Measurements from ENCODE around the gene LECT2. TPM values are rescaled to one million over a fixed set of nuclear protein-coding genes. Genes with fewer than 3 reads are reported as not detected.

Gene LECT2
- total and polyA plus RNA-seq, 5 experiments from 2014 or later = not detected

DNA sequence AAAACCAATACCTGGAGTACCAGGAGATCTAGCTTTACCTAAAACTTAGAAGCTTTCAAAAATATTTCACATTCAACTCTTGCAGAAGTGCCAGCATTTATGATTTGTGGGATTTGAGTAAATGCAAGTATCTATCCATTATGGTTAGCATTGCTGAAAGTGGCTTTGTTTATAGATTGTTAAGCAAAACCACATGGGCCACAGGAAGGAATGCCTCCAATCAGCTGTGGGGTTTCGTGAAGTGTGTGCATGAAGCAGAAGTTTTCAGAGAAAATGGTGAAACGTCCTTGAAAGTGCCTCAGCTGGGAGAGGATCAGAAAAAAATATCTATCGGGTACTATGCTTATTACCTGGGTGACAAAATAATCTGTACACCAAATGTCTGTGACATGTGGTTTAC is 4.2 kb downstream of the LECT2 start:
- Mint-ChIP-seq H3K4me3 (no peak overlapping the region), H3K27me3 (peaks cover 4 to 21% (median 12%) of the 10 kb centered on the region in 5 donors), H3K36me3 (no peaks in the 10 kb centered on the region), H3K4me1 (no peaks in the 10 kb centered on the region), H3K9me3 (no peaks in the 10 kb centered on the region), H3K27ac (no peak overlapping the region)
- ATAC-seq (no peak), DNase-seq (no peak)
- POLR2A ChIA-PET = no interaction called here

DNA sequence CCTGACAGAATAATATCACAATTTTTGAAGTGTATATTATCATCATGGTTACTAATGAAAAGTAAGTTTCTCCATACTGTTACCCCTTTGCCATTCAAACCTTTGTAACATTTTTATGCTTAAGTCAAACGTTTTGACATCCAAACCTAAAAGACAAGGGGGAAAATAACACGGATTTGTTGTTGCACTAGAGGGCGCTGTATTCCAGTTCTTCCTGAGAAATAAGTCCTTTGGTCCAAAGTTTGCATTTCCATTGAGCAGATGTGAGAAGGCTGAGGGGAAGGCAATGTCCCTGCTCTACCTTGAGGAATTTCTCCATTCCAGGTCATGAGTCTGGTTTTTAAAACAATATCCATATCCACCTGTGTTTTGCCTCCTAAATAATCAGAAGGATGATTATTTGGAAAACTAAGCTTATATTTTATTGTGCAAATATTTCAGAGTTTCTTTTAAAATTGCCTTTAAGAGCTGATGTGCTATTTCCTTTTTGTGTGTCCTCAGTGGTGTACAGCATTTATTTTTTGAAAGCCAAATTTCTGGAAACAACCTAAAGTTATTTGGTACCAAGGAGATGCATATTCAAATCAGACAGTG is 9.7 kb downstream of the LECT2 start:
- DNase-seq = peak in 2 of 10 donors; percentile 11 to 14
- H3K36me3 Mint-ChIP-seq = no peaks in the 10 kb centered on the region
- H3K4me3 Mint-ChIP-seq = no peak overlapping the region
- H3K4me1 Mint-ChIP-seq = no peaks in the 10 kb centered on the region
- no peak for ATAC-seq
- POLR2A ChIA-PET = no interaction called here
- H3K27ac Mint-ChIP-seq = no peak overlapping the region
- H3K27me3 Mint-ChIP-seq = peaks cover 7 to 21% (median 13%) of the 10 kb centered on the region in 5 donors
- no peaks in the 10 kb centered on the region for H3K9me3 Mint-ChIP-seq

DNA sequence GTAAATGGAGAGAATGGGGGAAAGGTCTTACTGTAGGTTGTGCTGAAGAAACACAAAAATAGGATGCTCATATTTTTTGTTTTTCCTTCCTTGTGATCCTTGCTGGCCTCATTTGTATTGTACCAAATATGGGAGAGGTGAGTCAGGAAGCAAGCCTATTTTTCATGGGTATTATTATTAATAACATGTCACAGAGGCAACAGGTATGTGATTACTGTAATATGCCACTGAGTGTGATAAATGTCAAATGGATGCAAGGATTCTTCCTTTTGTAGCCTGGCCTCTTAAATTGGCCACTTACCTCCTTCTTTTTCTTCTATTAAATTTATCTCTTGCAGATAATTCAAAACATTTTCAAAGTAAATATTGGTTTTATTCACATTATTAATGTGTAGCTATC is 10.2 kb downstream of the LECT2 start:
- H3K27me3 Mint-ChIP-seq = peaks cover 7 to 21% (median 12%) of the 10 kb centered on the region in 5 donors
- DNase-seq = no peak
- no peaks in the 10 kb centered on the region for H3K9me3 Mint-ChIP-seq
- ATAC-seq = no peak
- no peaks in the 10 kb centered on the region for H3K36me3 Mint-ChIP-seq
- no peaks in the 10 kb centered on the region for H3K4me1 Mint-ChIP-seq
- H3K4me3 Mint-ChIP-seq = no peak overlapping the region
- POLR2A ChIA-PET = no interaction called here
- H3K27ac Mint-ChIP-seq = no peak overlapping the region

DNA sequence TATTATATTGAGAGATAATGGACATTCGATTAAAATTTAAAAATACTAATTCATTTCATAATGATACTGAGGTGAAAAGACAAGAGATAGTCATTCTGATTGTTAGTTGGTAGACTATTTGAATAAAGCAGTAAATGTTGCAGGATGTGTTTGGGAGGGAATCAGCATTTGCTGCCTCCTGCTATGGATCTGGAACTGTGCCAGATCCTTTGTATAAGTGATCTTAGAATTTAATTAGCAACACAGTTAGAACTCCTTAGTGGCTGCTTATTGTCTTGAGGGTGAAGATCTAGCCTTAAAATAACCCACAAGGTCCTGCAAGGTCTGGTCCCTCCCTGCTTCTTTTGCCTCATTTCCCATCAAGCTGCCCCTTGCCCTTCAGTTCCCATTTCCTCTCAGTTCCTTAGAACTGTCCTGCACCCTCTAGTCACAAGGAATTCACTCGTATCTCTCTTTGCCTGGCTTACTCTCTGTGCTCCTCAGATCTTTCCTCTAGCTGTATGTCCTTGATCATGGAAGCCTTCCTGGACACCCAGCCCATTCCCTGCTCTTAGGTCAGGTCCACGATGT is 12.5 kb downstream of the LECT2 start:
- Mint-ChIP-seq H3K4me3 (no peak overlapping the region), H3K27ac (peak overlapping the region in 1 of 10 donors; percentile 61), H3K9me3 (no peaks in the 10 kb centered on the region), H3K36me3 (no peaks in the 10 kb centered on the region), H3K27me3 (peaks cover 6 to 30% (median 12%) of the 10 kb centered on the region in 5 donors), H3K4me1 (no peaks in the 10 kb centered on the region)
- ATAC-seq = no peak
- no peak for DNase-seq
- POLR2A ChIA-PET = no interaction called here

DNA sequence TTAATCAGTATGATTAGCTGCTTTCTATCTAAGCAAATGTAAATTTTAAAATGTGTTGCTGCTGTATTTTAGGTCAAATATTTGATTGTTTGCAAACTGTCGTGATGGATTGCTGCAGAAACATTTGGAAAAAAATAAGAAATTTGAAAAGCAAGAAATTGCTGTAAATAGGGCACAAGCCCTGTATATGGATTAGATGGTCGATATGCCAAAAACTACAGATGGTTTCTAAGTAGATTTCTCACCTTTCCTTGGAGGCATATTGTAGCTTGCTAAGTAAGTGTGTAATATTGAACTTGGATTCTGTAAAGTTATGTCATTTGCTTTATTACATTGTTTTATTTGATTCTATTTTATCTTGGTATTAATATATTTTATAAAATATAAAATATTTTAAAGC is 13.1 kb downstream of the LECT2 start:
- Mint-ChIP-seq H3K27me3 (peaks cover 6 to 30% (median 12%) of the 10 kb centered on the region in 5 donors), H3K4me1 (no peaks in the 10 kb centered on the region), H3K4me3 (no peak overlapping the region), H3K9me3 (no peaks in the 10 kb centered on the region), H3K27ac (no peak overlapping the region), H3K36me3 (no peaks in the 10 kb centered on the region)
- ATAC-seq (no peak), DNase-seq (no peak)
- POLR2A ChIA-PET = no interaction called here

DNA sequence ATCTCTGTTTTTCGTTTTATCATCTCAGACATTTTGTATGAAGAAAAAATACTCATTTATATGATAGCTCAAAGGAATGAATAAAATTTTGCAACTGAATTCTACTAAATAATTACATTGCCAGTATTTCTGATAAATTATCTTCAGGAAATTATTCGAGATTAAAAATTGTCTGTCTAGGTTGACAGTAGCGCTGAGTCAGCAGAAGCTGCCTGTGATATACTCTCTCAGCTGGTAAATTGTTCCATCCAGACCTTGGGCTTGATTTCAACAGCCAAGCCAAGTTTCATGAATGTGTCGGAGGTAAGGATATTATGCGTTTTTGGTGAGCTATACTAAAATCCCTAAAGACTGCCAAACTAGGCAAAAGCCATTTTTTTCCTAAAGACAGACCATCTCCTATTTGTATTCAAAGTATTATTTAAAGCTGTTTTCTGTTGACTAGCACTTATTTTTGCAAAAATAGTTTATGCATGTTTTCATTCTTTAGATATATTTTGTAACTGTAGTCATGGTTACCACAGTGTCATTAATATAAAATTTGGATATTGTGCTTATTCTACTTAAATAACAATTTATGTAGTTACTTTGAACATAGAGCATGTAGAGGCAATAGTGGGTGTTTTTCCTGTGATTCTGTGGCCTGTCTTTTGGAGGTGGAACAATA is 17.4 kb downstream of the LECT2 start:
- H3K36me3 Mint-ChIP-seq = no peaks in the 10 kb centered on the region
- H3K9me3 Mint-ChIP-seq = no peaks in the 10 kb centered on the region
- ATAC-seq = no peak
- no peak for DNase-seq
- H3K27ac Mint-ChIP-seq = no peak overlapping the region
- H3K27me3 Mint-ChIP-seq = peaks cover 5 to 20% (median 13%) of the 10 kb centered on the region in 5 donors
- H3K4me3 Mint-ChIP-seq = no peak overlapping the region
- POLR2A ChIA-PET = no interaction called here
- H3K4me1 Mint-ChIP-seq = no peaks in the 10 kb centered on the region

DNA sequence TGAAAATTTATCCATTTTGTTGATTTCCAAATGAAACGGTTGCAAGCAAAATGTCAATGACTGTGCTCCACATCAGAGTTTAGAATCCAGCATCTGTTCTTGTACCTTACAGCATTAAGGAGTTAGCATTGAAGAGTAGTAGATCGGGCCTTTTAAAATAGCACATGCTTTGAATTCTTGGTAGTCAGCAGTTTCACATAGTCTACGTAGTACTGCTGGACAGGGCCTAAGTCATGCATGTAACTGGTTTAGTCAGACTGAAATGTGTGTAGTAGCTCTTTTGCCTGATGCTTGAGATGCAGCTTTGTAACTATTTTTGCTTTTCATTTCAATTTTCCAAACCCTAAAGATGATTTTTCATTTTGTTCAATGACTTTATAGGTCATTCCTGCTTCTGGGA is 19.8 kb downstream of the LECT2 start:
- Mint-ChIP-seq H3K4me3 (no peak overlapping the region), H3K27ac (no peak overlapping the region), H3K27me3 (peaks cover 17 to 38% (median 23%) of the 10 kb centered on the region in 5 donors), H3K36me3 (no peaks in the 10 kb centered on the region), H3K9me3 (no peaks in the 10 kb centered on the region), H3K4me1 (peaks cover 0 to 6% (median 0%) of the 10 kb centered on the region in 4 donors)
- DNase-seq (no peak), ATAC-seq (no peak)
- POLR2A ChIA-PET = no interaction called here

DNA sequence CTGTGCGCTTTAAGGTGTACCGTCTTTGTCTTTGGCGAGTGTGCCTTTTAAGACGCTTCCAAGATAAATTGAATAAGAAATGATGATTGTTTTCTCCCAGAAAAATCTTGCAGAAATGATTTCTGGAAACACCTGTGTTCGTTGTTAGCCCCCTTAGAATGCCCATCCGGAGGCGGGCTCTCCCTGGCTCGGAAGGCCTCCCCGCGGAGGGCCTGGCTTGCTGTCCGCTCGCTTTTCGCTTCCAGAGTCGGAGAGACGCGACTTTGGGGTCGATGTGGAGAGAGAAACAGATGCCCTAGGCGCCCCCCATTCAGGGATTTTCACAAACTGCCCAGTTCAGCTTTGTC is 23.9 kb downstream of the LECT2 start:
- peaks cover 0 to 13% (median 0%) of the 10 kb centered on the region in 9 donors for H3K9me3 Mint-ChIP-seq
- peaks cover 30 to 58% (median 37%) of the 10 kb centered on the region in 5 donors for H3K27me3 Mint-ChIP-seq
- H3K4me3 Mint-ChIP-seq = peak overlapping the region in 5 of 10 donors; percentile 13 to 60 (median 39)
- no peak for DNase-seq
- H3K36me3 Mint-ChIP-seq = peaks cover 0 to 5% (median 0%) of the 10 kb centered on the region in 3 donors
- H3K27ac Mint-ChIP-seq = no peak overlapping the region
- peaks cover 0 to 6% (median 0%) of the 10 kb centered on the region in 4 donors for H3K4me1 Mint-ChIP-seq
- POLR2A ChIA-PET = no interaction called here
- ATAC-seq = no peak

DNA sequence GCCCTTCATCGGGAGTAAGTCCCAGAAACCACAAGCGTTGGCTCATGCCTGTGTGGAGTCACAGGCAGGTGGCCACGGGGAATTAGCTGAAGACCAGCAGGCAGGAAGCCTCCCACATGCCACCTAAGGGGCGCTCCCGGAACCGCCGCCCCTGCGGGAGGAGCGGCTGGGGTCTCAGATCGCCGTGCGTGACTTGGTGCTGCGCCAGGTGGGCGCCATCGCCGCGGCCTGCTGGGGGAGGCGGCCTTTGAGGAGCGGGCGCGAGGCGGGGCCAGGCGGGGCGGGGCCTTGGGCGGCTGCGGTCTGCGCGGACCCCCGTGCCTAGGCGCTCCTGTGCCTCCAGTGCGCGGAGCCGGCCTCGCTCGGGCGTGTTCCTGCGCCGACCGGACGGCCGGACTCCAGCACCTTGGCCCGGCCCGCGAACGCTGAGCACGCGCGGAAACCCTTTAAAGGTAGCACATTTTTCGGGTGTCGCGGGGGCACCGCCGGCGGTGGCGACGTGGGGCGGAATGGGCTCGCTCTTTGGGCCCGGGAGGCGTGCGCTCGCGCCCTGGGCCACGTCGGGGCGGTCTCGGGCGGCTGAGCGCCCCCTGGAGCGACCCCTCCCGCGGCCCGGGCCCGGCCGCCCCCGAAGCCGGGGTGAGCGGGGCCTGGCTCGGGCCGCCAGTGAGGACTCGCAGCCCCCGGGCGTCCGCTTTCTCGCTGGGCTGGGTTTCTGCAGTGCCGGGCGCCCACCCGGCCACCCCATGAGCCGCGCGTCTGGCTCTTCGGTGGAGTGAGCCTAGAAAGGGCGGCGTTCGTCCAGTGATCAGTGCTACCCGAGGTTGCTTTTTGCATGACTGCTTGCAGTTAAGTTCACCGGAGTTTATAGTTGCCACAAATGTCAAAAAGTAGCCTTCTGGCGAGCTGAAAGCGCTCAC is 24.5 kb downstream of the LECT2 start:
- ATAC-seq (no peak), DNase-seq (no peak)
- Mint-ChIP-seq H3K9me3 (peaks cover 0 to 13% (median 0%) of the 10 kb centered on the region in 9 donors), H3K27ac (no peak overlapping the region), H3K27me3 (peaks cover 32 to 63% (median 39%) of the 10 kb centered on the region in 5 donors), H3K4me1 (peaks cover 0 to 6% (median 0%) of the 10 kb centered on the region in 4 donors), H3K4me3 (peak overlapping the region in 5 of 10 donors; percentile 13 to 60 (median 39)), H3K36me3 (peaks cover 0 to 5% (median 0%) of the 10 kb centered on the region in 3 donors)
- POLR2A ChIA-PET = no interaction called here

DNA sequence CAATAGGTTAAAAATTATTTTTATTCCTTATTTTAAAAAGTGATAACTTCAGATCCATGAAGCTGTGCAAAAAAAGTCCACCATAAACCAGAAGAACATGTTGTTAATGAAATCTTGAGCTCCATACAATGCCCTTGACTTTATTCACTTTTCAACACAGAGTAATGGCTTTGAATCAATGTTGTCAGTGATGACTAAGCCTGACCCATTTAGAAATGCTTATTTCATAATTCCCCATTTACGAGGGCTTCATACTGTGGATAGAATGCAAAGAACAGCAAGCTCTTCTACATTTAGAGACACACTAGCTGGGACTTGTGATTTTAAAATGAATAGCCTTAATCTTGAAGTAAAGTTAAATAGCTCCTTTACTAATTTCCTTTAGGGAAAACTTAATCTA is 33.4 kb downstream of the LECT2 start:
- peaks cover 20 to 52% (median 40%) of the 10 kb centered on the region in 5 donors for H3K27me3 Mint-ChIP-seq
- H3K9me3 Mint-ChIP-seq = peaks cover 0 to 2% (median 0%) of the 10 kb centered on the region in 9 donors
- POLR2A ChIA-PET = no interaction called here
- H3K4me1 Mint-ChIP-seq = peaks cover 0 to 3% (median 0%) of the 10 kb centered on the region in 4 donors
- no peaks in the 10 kb centered on the region for H3K36me3 Mint-ChIP-seq
- H3K4me3 Mint-ChIP-seq = no peak overlapping the region
- H3K27ac Mint-ChIP-seq = no peak overlapping the region
- DNase-seq (no peak), ATAC-seq (no peak)

DNA sequence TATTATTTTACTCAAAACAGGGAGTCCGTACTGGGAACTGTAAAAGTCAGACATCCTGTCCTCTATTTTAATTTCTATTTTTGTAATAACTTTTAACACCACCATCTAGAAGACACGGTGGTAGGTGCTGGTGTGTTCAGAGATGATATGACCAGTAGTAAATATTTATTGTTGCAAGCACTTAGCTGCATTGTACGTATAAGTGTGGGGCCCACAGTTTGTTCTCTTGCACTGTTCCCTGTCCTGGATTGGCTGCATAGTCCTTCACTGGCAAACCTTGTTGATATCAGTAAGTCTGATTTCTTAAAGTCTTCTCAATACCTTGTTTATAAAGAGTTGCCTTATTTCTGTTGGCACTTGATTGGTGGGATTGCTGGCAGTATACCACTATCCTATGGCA is 34.6 kb downstream of the LECT2 start:
- peaks cover 20 to 42% (median 34%) of the 10 kb centered on the region in 5 donors for H3K27me3 Mint-ChIP-seq

DNA sequence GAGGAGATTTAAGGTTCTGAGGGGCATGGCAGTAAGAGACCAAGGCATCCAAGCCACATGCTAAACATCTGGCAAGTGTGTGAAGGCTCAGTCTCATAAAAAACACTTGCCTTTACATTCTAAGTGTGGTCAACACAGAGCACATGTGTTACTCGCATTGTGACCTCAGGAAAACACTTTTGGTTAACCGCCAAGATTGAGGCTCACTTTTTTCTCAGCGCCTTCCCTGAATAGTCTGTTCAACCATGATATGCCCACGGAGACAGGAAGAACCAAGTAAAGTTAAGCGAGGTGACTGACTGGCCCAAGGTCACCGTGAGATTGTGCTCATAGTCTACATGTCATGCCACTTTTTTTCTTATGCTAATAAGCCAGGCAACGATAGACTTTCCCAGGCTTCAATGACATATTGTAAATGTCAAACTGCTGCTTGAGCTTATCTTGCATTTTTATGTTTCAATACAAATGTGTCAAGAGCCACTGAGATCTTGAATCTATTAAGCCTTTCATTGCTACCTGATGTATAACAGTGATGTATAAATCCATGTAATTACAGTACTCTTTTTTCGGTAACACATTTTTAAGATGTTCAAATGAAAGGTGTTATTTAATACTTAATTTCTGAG is 38.0 kb downstream of the LECT2 start:
- Mint-ChIP-seq H3K4me1 (no peaks in the 10 kb centered on the region), H3K9me3 (peaks cover 0 to 2% (median 0%) of the 10 kb centered on the region in 9 donors), H3K27ac (no peak overlapping the region), H3K36me3 (no peaks in the 10 kb centered on the region), H3K4me3 (no peak overlapping the region), H3K27me3 (peaks cover 22 to 36% (median 28%) of the 10 kb centered on the region in 5 donors)
- POLR2A ChIA-PET = no interaction called here
- ATAC-seq = no peak
- peak in 1 of 10 donors; percentile 11 for DNase-seq

More for the DNA sequence above, 34.6 kb downstream of the LECT2 start:
- ATAC-seq = no peak
- Mint-ChIP-seq H3K9me3 (peaks cover 0 to 2% (median 0%) of the 10 kb centered on the region in 9 donors), H3K36me3 (no peaks in the 10 kb centered on the region), H3K27ac (no peak overlapping the region), H3K4me3 (no peak overlapping the region), H3K4me1 (peaks cover 0 to 3% (median 0%) of the 10 kb centered on the region in 4 donors)
- DNase-seq = no peak
- POLR2A ChIA-PET = no interaction called here

Data from naive thymus-derived CD8-positive, alpha-beta T cell (primary cell).